Right atrium auricular region (tissue), 2 donors: ENCODE measurements around the gene KLHL25. TPM values are rescaled to one million over a fixed set of nuclear protein-coding genes. Genes with fewer than 3 reads are reported as not detected.

Experiments
- DNase-seq: peaks from one replicate; pipeline ENCODE4 v3.0.0-alpha.2; 2019; ENCODE audit warnings: low spot score
- H3K27ac ChIP-seq, 2 donors: fragments of 200-600 bp; sonication (generic); 1 replicate in 1 of 2; 2 replicates in 1 of 2; pipeline ENCODE4 v1.5.1; 2016 to 2019
- H3K27me3 ChIP-seq, 2 donors: fragments of 200-600 bp; sonication (generic); one replicate each; pipeline versions ENCODE4 v1.5.1 to v1.6.0; 2017 to 2019
- H3K36me3 ChIP-seq: fragments of 200-600 bp; sonication (generic); one replicate; pipeline ENCODE4 v1.5.1; 2016
- H3K4me1 ChIP-seq, 2 donors: fragments of 200-600 bp; sonication (generic); one replicate each; pipeline versions ENCODE4 v1.5.1 to v1.6.0; 2017 to 2019
- H3K4me3 ChIP-seq, 2 donors: fragments of 200-600 bp; sonication (generic); 1 replicate in 1 of 2; 2 replicates in 1 of 2; pipeline ENCODE4 v1.5.1; 2017 to 2019; ENCODE audit warnings: mild to moderate bottlenecking in 1 of 2, moderate library complexity in 1 of 2
- H3K9me3 ChIP-seq, 2 donors: fragments of 200-600 bp; sonication (generic); one replicate each; pipeline ENCODE4 v1.5.1; 2019
- CTCF ChIP-seq, 2 donors: fragments of 200-600 bp; sonication (generic); IDR thresholded peaks; one replicate each; pipeline ENCODE4 v1.5.1; 2019; ENCODE audit warnings: antibody characterized with exemption in 2 of 2
- total RNA-seq, 2 donors: library from RNA; depleted of rRNA; stranded (reverse); fragments of >200 nt; gene quantifications; one replicate each; pipeline ENCODE4 v1.1.0, GENCODE V29; 2016

Gene KLHL25
- total RNA-seq, 2 donors from 2014 or later: 4.1 TPM

- Histone ChIP-seq H3K4me1 (peaks cover 0 to 62% of the 10 kb centered on the region in 2 donors), H3K36me3 (no peaks in the 10 kb centered on the region), H3K27me3 (no peaks in the 10 kb centered on the region), H3K27ac (peak overlapping the region; percentile 52 to 70), H3K4me3 (no peak overlapping the region), H3K9me3 (no peaks in the 10 kb centered on the region)
- no peak for TF ChIP-seq CTCF (IDR thresholded peaks at IDR 0.05)
- DNase-seq: no peak
Measured at GRCh38 chr15:85762756-85763127, 32.0 kb downstream of the KLHL25 start.

GRCh38 chr15:85762039-85762755 lies 32.5 kb downstream of the KLHL25 start:
- no peak for DNase-seq
- peak overlapping the region; percentile 52 to 70 for H3K27ac ChIP-seq

GRCh38 chr15:85761635-85762034 lies 33.1 kb downstream of the KLHL25 start:
- peaks cover 0 to 62% of the 10 kb centered on the region in 2 donors for H3K4me1 ChIP-seq
- H3K9me3 ChIP-seq: no peaks in the 10 kb centered on the region
- no peaks in the 10 kb centered on the region for H3K27me3 ChIP-seq
- H3K36me3 ChIP-seq: no peaks in the 10 kb centered on the region
- no peak overlapping the region for H3K27ac ChIP-seq
- no peak for DNase-seq
- no peak overlapping the region for H3K4me3 ChIP-seq
- TF ChIP-seq CTCF (IDR thresholded peaks at IDR 0.05): no peak

More at GRCh38 chr15:85762039-85762755, 32.5 kb downstream of the KLHL25 start:
- Histone ChIP-seq H3K4me1 (peaks cover 0 to 62% of the 10 kb centered on the region in 2 donors), H3K9me3 (no peaks in the 10 kb centered on the region), H3K36me3 (no peaks in the 10 kb centered on the region), H3K27me3 (no peaks in the 10 kb centered on the region), H3K4me3 (no peak overlapping the region)
- TF ChIP-seq CTCF (IDR thresholded peaks at IDR 0.05): no peak

- Histone ChIP-seq H3K4me3 (no peak overlapping the region), H3K27ac (no peak overlapping the region), H3K9me3 (no peaks in the 10 kb centered on the region), H3K36me3 (no peaks in the 10 kb centered on the region), H3K27me3 (no peaks in the 10 kb centered on the region), H3K4me1 (peaks cover 0 to 65% of the 10 kb centered on the region in 2 donors)
- DNase-seq: no peak
- TF ChIP-seq CTCF (IDR thresholded peaks at IDR 0.05): peak in 1 of 2 donors; percentile 45
Measured at GRCh38 chr15:85760531-85761371, 34.0 kb downstream of the KLHL25 start.

GRCh38 chr15:85760049-85760448 lies 34.7 kb downstream of the KLHL25 start:
- Histone ChIP-seq H3K27me3 (no peaks in the 10 kb centered on the region), H3K27ac (no peak overlapping the region), H3K4me1 (peaks cover 0 to 71% of the 10 kb centered on the region in 2 donors), H3K9me3 (no peaks in the 10 kb centered on the region), H3K4me3 (no peak overlapping the region), H3K36me3 (no peaks in the 10 kb centered on the region)
- no peak for TF ChIP-seq CTCF (IDR thresholded peaks at IDR 0.05)
- DNase-seq: no peak
